Adrenal gland (tissue), 12 donors: ENCODE data around the gene BRAT1. TPM values are rescaled to one million over a fixed set of nuclear protein-coding genes. Genes with fewer than 3 reads are reported as not detected.

Source experiments
- DNase-seq, 7 donors: peaks; one replicate each; pipeline ENCODE4 v3.0.0-alpha.2; 2019 to 2020
- H3K27ac ChIP-seq, 5 donors: fragments of 200-600 bp; sonication (generic) in 4 of 5; 1 replicate in 3 of 5; 2 replicates in 2 of 5; pipeline versions ENCODE4 v1.5.1 to v1.8.0; 2016 to 2020; ENCODE audit warnings: mild to moderate bottlenecking in 1 of 5
- H3K27me3 ChIP-seq: fragments of 200-600 bp; 2 replicates; pipeline ENCODE4 v1.8.0; 2021
- H3K36me3 ChIP-seq, 2 donors: fragments of 200-600 bp; replicated peaks in 1 of 2; 1 replicate in 1 of 2; 2 replicates in 1 of 2; pipeline versions ENCODE4 v1.5.1 to v1.8.0; 2018 to 2022
- H3K4me1 ChIP-seq, 2 donors: fragments of 200-600 bp; replicated peaks in 1 of 2; 1 replicate in 1 of 2; 2 replicates in 1 of 2; pipeline versions ENCODE4 v1.5.1 to v1.8.0; 2018 to 2021
- H3K4me3 ChIP-seq, 4 donors: fragments of 200-600 bp; sonication (generic) in 3 of 4; one replicate each; pipeline ENCODE4 v1.5.1; 2016 to 2018
- H3K9me3 ChIP-seq, 3 donors: fragments of 200-600 bp; sonication (generic) in 1 of 3; replicated peaks in 1 of 3; 1 replicate in 2 of 3; 2 replicates in 1 of 3; pipeline versions ENCODE4 v1.5.1 to v1.8.0; 2016 to 2021
- POLR2A ChIP-seq, 2 donors: fragments of 450-650 bp; IDR thresholded peaks; one replicate each; pipeline ENCODE4 v1.6.1; 2017; ENCODE audit warnings: antibody characterized with exemption in 2 of 2, mild to moderate bottlenecking in 2 of 2, moderate library complexity in 1 of 2
- WGBS, 4 donors: extraction: QIAGEN DNeasy Blood & Tissue Kit in 2 of 4; methylation state at CpG; one replicate each; pipeline versions ENCODE4 v1.1.5 to v1.1.7; 2013 to 2017; 5-methylcytosine and 5-hydroxymethylcytosine counted together
- intact Hi-C, 2 donors: fragments of 100-400 bp; cut with DNase I; formaldehyde crosslinking; loops; one replicate each; pipeline versions ENCODE4 v1.14.1 to v1.15.0; 2022 to 2023
- polyA plus RNA-seq, 3 donors: library from polyadenylated mRNA; stranded (reverse); fragments of 200-250 nt in 2 of 3; fragments of 350-450 nt in 1 of 3; fragmentation: Illumina TruSeq in 1 of 3; extraction: RNeasy Lipid Tissue Mini Kit (QIAGEN cat#74804) in 1 of 3; gene quantifications; one replicate each; pipeline ENCODE4 v1.2.3, GENCODE V29; 2013 to 2014
- total RNA-seq, 9 donors: library from RNA; depleted of rRNA in 4 of 9; stranded (reverse); fragments of >200 nt in 4 of 9; fragments of 120-200 nt in 1 of 9; fragmentation: NEBNext Ultra II Directional in 1 of 9; extraction: Animal tissue kit (Norgen Biotek cat#: 25700) in 1 of 9; gene quantifications; one replicate each; pipeline versions ENCODE4 v1.1.0 to v1.2.4, GENCODE V29; 2013 to 2023
- TF ChIP-seq, protein P1 (sequence below), 6 experiments: fragments of 450-650 bp in 4 of 6; fragments of 200-600 bp in 2 of 6; sonication (generic) in 1 of 6; IDR thresholded peaks; 1 replicate in 5 of 6; 2 replicates in 1 of 6; pipeline versions ENCODE4 v1.5.1 to v1.8.0; 2016 to 2021; ENCODE audit warnings: antibody characterized with exemption in 6 of 6, mild to moderate bottlenecking in 2 of 6, moderate library complexity in 1 of 6
- donor health status: healthy with polysubstance abuse.
- donor health status: Bipolar disorder and iron deficiency.
- donor health status: DM: yes; HTN: yes; CAD: no.
- donor health status: DM: no; HTN: no; CAD: no.
- donor health status: DM: no; HTN: no; CAD: no.
- donor health status: DM: yes; HTN: yes; CAD: no.

The BRAT1 gene
- total and polyA plus RNA-seq, 12 donors = 3.7 to 120 (median 72.4) TPM

DNA sequence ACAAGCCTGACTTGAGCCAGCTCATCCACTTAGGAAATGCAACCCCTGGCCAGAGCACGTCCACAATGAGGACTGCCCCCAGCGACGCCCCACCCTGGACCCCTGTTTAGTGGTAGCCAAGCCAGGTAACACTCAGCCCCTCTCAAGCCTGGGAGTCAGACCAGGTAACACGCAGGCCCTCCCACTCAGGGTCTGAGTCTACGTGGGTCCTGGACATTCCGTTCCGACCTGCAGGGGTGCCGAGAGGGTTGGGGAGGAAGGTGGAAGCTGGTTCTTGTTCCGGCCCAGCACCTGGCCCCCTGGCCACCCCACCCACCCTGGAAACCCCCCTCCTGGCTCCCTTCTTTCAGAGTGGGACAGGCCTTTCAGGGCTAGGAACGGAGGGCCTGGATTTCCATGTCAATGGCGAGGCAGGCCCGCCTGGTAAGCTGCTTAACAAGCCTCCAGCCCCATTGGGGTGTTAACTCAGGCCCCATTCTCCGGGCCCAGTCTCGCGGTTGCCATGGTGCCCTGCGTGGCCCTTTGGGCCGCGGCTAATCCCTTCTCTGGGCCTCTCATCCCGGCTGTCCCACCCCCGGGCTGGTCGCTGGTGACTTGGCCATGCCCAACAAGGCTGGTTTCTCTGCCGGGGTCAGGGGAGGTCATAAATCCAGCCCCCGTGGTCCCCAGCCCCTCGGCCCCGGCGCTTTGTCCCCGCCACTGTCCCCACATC lies 55.4 kb downstream of the BRAT1 start:
- H3K9me3 ChIP-seq = no peaks in the 10 kb centered on the region
- H3K4me3 ChIP-seq = no peak overlapping the region
- 86 to 94% (median 91%) methylated on average over 14 to 27 of the region's 27 CpGs for WGBS, 4 donors
- no peak overlapping the region for H3K27ac ChIP-seq
- TF ChIP-seq, protein P1, sequence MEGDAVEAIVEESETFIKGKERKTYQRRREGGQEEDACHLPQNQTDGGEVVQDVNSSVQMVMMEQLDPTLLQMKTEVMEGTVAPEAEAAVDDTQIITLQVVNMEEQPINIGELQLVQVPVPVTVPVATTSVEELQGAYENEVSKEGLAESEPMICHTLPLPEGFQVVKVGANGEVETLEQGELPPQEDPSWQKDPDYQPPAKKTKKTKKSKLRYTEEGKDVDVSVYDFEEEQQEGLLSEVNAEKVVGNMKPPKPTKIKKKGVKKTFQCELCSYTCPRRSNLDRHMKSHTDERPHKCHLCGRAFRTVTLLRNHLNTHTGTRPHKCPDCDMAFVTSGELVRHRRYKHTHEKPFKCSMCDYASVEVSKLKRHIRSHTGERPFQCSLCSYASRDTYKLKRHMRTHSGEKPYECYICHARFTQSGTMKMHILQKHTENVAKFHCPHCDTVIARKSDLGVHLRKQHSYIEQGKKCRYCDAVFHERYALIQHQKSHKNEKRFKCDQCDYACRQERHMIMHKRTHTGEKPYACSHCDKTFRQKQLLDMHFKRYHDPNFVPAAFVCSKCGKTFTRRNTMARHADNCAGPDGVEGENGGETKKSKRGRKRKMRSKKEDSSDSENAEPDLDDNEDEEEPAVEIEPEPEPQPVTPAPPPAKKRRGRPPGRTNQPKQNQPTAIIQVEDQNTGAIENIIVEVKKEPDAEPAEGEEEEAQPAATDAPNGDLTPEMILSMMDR (IDR thresholded peaks at IDR 0.05) = no peak
- no peak for TF ChIP-seq POLR2A (IDR thresholded peaks at IDR 0.05)
- H3K4me1 ChIP-seq = no peaks in the 10 kb centered on the region
- H3K27me3 ChIP-seq = no peaks in the 10 kb centered on the region
- no peaks in the 10 kb centered on the region for H3K36me3 ChIP-seq
- intact Hi-C loops = no loop called here
- DNase-seq = no peak

DNA sequence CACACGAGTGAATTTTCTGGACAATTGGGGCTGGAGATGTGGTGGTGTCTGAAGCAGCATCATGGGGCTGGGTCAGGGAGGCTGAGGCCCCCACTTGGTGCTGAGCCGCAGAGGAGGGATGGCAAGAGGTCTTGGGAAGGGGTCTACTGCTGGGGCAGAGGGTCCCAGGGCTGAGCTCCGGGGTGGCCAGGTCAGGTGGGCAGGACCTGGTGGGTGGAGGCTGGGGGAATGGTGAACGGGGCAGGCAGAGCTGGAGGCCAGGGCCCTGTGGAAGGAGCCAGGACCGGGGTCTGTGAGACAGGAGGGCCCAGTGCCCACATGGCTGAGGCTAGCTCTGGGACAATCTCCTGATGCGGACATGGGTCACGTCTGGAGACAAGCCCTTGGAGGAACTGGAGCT lies 56.1 kb downstream of the BRAT1 start:
- no peaks in the 10 kb centered on the region for H3K9me3 ChIP-seq
- no peak for DNase-seq
- no peak for TF ChIP-seq POLR2A (IDR thresholded peaks at IDR 0.05)
- TF ChIP-seq, protein P1 (IDR thresholded peaks at IDR 0.05) = no peak
- H3K36me3 ChIP-seq = no peaks in the 10 kb centered on the region
- no peaks in the 10 kb centered on the region for H3K4me1 ChIP-seq
- no peak overlapping the region for H3K4me3 ChIP-seq
- H3K27me3 ChIP-seq = peaks cover 5% of the 10 kb centered on the region
- intact Hi-C loops = no loop called here
- whole genome bisulfite sequencing, 4 donors = 80 to 100% (median 89%) methylated on average over 3 to 7 of the region's 7 CpGs
- no peak overlapping the region for H3K27ac ChIP-seq

- WGBS, 4 donors = 73 to 100% (median 85%) methylated on average over 1 to 6 of the region's 6 CpGs
- Histone ChIP-seq H3K36me3 (no peaks in the 10 kb centered on the region), H3K4me3 (no peak overlapping the region), H3K27me3 (peaks cover 5% of the 10 kb centered on the region), H3K4me1 (no peaks in the 10 kb centered on the region), H3K27ac (no peak overlapping the region), H3K9me3 (no peaks in the 10 kb centered on the region)
- no peak for TF ChIP-seq POLR2A (IDR thresholded peaks at IDR 0.05)
- TF ChIP-seq, protein P1 (IDR thresholded peaks at IDR 0.05) = no peak
- intact Hi-C loops = no loop called here
- DNase-seq = no peak
Observed at GRCh38 chr7:2498708-2499107, 56.6 kb downstream of the BRAT1 start.

DNA sequence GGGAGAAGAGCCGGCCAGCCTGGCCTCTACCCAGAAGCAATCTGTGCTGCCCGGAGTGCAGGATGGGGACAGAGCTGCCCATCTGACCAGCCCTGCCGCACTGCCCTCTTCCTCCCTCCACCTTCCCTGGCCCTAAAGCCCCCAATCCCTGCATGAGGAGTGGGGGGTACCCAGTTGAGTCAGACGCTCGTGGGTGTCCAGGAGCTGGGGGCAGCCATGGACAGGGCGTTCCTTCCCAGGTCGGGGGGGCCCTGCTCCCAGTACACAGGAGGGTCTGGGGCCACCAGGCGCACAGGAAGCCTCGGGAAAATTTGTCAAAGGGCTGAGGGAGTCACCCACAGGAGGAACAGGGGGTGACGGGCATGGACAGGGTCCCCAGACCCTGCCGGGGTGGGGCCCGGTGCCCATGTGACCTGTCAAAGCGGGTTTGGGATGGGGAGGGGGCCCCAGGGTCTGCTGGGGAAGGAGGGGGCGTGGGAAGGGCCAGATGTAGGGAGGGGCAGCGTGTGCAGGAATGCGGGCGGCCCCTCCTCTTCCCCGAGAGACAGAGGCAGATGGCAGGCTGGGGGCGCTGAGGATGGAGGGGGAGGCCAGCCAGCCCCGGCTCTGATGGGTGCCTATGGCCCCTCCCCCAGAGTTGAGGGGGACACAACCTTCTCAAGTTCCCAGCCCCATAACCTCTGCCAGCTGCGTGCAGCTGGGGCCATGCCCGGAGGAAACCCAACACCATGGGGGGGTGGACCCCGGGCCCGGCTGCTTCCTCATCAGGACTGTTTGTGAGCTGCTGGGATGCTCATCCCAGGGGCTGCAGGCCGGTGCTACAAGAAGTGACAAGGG lies 57.6 kb downstream of the BRAT1 start:
- Histone ChIP-seq H3K27ac (no peak overlapping the region), H3K36me3 (no peaks in the 10 kb centered on the region), H3K27me3 (peaks cover 5% of the 10 kb centered on the region), H3K4me1 (no peaks in the 10 kb centered on the region), H3K9me3 (no peaks in the 10 kb centered on the region), H3K4me3 (no peak overlapping the region)
- WGBS, 4 donors = 42 to 63% (median 50%) methylated on average over 4 to 25 of the region's 25 CpGs
- DNase-seq = no peak
- intact Hi-C loops = no loop called here
- TF ChIP-seq, protein P1 (IDR thresholded peaks at IDR 0.05) = no peak
- TF ChIP-seq POLR2A (IDR thresholded peaks at IDR 0.05) = no peak
